NCI-H1694 treated with DMSO at 0.1 percent for 48 hours (cell line): ENCODE measurements around the gene TSPO2.

Source experiments
- DNase-seq: peaks from one replicate; lab custom pipeline; 2025; lab: John Stamatoyannopoulos, UW

TSPO2 gene

GRCh38 chr6:41051873-41052272 lies 9.6 kb downstream of the TSPO2 start:
- DNase-seq, result no peak

DNA sequence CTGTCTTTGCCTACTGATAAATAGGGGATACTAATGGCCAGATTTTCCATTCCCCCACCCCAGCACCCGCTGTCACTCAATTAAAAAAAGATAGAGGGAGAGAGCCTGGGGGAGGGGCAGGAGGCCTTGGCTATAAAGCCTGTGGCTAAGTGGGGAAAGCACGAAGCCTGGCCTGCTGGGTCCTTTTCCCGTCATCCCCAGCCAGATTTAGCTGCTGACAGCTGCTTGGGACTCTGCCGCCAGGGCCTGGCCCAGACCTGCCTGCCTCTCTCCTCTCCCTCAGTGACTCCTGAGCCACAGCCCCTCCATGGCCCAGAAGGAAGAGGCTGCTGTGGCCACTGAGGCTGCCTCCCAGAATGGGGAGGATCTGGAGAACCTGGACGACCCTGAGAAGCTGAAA lies 10.8 kb downstream of the TSPO2 start, which contains the start of gene APOBEC2:
Gene APOBEC2 (plus strand): TSS at position 162 of the 400 bp plus-strand sequence. CDS start 146 bp downstream, at position 308.
- DNase-seq, result peak; percentile 34

- DNase-seq, result no peak
Observed at GRCh38 chr6:41054511-41054910, 12.2 kb downstream of the TSPO2 start.

GRCh38 chr6:41055149-41055548 lies 12.9 kb downstream of the TSPO2 start:
- DNase-seq, result peak; percentile 30

- no peak for DNase-seq
Observed at GRCh38 chr6:41056768-41057490, 14.7 kb downstream of the TSPO2 start.

- no peak for DNase-seq
Observed at GRCh38 chr6:41058783-41059181, 16.5 kb downstream of the TSPO2 start.

DNA sequence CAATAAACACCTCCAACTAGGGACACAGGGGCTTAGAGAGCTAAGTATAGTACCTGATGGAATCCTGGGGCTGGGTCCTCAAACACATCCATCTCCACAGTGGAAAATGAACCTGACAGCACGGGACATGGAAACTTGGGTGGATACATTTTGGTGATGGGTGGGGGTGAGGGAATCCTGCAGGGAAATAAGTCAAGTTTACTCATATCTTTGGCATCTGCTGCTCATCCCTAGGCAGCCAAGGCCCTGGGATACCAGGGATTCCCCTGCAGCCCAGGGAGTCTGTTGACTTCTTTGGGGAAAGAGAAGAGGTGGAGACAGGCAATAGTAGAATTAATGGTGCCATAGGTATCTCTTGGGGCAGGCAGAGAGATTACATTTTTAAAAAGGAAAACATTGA lies 17.3 kb downstream of the TSPO2 start:
- DNase-seq, result no peak

DNA sequence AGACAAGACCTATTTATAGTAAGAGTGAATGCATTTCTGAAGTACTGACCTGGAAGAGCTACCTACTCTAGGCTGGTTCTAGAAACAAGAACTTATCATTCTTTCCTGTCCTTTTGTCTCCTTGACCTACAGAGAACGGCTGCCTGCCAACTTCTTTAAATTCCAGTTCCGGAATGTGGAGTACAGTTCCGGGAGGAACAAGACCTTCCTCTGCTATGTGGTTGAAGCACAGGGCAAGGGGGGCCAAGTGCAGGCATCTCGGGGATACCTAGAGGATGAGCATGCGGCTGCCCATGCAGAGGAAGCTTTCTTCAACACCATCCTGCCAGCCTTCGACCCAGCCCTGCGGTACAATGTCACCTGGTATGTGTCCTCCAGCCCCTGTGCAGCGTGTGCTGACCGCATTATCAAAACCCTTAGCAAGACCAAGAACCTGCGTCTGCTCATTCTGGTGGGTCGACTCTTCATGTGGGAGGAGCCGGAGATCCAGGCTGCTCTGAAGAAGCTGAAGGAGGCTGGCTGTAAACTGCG lies 19.0 kb downstream of the TSPO2 start:
- no peak for DNase-seq

- DNase-seq, result no peak
Observed at GRCh38 chr6:41062056-41062455, 19.8 kb downstream of the TSPO2 start.

DNA sequence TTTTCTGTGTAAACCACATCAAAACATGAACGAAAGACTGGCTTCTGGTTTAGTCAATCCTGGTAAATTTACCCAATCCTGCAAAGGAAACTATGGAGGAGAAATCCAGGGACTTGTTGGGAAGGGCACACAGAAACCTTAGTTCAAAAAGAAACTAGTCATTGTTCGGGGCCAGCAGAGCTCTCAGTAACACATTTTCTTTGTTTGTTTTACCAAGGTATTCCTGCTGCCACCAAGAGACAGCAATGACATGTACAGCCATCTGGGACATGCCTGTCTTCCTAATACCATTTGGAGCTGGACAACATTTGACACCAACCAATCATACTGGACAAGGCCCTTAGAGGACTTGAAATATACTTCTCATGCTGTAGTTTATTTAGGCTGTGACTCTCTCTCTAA lies 21.6 kb downstream of the TSPO2 start:
- no peak for DNase-seq

- DNase-seq, result no peak
Observed at GRCh38 chr6:41064841-41065240, 22.6 kb downstream of the TSPO2 start.

DNA sequence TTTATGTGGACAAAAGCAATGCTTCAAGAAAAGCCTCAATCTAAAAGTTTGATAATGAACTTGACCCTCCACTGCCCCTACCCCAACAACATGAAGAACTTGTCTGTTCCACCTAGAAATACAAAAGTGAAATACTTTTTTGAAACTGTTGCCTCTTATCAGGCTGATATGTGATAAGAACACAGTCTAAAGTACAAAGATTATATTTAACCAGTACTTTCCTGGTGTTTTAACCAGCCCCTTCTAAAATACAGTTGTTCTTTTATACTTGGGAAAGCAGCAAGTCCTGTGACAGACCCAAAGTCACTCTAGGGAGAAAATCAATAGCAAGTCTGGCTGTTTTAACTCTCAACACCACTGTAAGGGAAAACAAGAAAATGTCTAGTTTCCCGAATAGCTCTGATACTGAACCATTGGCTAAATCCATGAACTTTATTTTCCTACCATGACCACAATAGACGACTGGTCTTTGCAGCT lies 23.3 kb downstream of the TSPO2 start:
- DNase-seq, result no peak

- peak; percentile 67 for DNase-seq
Observed at GRCh38 chr6:41066867-41067304, 24.6 kb downstream of the TSPO2 start.

- peak; percentile 42 for DNase-seq
Observed at GRCh38 chr6:41071501-41071922, 29.2 kb downstream of the TSPO2 start.

DNA sequence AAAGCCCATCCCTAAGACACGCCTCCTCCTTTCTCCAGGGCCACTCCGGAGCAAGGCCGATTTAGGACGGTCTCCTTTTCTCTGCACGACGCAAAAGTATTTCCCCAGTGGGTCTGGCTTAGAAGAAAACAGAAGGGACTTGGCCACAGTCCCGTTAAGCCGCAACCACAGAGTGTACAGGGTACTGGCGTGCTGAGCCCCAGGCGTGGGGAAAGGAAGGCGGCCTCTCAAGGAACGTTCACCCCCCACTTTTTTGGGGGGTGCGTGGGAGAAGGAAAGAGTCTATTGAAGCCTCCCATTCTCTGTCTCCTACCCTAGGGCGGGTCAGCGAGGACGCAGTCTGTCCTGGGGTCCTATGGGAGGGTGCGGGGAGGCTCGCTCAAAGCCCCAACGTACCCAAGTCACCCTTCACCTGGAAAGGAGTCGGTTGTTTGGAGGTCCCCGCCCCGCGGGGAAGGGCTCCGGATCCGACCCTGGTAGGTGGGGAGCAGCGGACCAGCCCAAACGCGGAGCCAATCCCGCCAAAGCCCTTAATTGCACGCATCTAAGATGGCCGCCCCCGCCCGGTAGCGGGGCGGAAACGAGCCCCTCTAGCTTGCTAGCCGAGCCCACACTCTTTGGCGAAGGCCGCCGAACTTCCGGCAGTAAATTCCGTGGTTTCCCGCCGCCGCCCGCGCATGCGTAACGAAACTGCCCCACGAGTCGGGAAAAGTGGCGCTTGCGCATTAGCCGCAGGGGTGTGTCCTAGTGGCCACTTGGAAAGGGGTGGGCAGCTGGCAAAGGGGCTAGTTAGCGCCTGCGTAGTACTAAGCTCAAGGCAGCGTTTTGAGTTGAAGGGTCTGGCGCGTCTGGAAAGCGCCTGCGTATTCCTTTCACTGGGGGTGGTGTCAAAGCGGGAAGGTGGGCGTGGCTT lies 29.9 kb downstream of the TSPO2 start, which contains the start of gene OARD1:
Gene OARD1 (minus strand): TSS at position 434 of the 913 bp plus-strand sequence. CDS start 722 bp downstream, outside the sequence.
- peak; percentile 99 for DNase-seq

DNA sequence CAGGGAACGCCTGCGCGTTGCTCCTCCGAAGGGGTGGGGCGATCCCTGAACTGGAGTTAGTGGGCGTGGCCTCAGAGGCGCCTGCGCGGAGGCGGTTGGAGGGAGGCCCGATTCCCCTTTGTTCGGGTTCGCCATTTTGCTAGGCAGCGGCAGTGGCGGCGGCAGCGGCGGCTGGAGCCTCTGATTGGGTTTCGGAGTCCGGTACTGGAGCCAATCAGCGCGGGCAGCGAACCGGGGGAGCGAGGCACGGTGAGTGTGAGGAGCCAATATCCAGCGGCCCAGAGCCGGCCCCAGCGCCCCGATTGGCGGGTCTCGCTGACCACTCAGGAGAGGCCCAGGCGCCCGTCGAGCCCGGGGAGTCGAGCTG lies 30.6 kb downstream of the TSPO2 start, which contains the start of gene NFYA:
Gene NFYA (plus strand): TSS at position 139 of the 367 bp plus-strand sequence. CDS start 6,116 bp downstream, outside the sequence.
- peak; percentile 99 for DNase-seq

DNA sequence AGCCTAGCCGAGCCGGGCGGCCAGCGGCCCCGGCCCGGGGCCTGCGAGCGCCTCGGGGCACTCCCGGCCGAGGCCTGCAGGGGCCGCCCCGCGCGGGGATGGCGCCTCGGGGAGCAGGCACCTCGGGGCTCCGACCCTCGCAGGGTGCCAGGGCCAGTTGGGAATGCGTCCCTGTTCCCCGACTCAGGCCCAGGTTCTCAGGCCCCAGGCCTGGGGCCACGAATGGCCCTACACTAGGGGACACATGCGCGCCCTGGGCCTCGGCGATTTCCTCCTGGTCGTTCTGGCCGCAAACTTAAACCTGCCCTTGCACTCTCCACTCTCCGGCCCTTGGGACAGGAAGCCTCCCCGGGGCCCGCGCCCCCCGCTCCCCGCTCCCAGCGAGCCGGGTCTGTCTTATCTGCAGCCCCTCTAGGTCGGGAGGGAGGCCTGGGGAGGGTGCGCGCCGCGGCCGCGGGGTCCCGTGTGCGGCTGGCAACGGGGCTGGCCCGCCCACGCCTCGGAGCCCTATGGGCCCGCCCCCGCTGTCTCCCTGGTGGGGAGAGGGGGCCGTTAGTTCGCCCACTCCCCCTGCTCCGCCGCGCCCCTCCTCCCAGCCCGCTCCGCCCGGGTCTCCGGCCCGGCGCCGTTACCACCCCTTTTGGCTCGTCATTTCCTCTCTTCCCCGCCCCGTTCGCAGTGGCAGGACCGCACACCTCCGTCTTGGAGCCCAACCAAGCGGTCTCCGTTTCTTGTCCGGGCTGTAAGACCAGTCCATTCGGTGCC lies 31.1 kb downstream of the TSPO2 start:
- DNase-seq, result peak; percentile 53

DNA sequence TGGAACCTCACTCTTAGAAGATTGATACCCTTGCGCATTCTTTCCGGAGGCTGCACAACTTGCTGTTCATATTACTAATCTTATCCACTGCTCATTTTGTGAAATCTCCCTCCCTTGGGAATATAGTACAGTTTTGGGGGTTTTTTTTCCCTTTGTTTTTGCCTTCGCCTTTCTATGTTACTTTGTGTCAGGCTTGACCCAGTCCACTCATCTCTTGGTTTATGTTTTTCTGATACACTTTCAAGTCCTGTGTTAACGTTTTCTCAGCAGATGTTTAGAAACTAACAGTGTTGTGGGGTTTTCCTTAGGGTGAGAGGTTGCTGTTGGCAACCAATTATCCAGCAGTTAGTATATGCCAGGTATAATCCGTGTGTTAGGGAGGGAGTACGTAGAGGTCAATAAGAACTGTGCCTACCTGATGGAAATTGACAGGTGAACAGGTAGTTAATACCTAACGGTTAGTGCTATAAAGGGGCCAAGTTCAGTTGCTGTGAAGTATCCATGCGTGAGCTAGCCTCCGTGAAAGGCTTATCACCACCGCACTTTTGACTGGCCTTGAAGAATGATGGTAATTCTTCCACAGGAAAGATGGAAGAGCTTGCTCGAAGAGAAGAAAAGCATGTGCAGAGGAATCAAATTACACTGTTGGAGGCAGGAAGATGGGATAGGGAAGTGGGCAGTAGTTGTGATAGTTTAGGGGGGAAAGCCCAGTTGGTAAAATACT lies 31.9 kb downstream of the TSPO2 start:
- no peak for DNase-seq

DNA sequence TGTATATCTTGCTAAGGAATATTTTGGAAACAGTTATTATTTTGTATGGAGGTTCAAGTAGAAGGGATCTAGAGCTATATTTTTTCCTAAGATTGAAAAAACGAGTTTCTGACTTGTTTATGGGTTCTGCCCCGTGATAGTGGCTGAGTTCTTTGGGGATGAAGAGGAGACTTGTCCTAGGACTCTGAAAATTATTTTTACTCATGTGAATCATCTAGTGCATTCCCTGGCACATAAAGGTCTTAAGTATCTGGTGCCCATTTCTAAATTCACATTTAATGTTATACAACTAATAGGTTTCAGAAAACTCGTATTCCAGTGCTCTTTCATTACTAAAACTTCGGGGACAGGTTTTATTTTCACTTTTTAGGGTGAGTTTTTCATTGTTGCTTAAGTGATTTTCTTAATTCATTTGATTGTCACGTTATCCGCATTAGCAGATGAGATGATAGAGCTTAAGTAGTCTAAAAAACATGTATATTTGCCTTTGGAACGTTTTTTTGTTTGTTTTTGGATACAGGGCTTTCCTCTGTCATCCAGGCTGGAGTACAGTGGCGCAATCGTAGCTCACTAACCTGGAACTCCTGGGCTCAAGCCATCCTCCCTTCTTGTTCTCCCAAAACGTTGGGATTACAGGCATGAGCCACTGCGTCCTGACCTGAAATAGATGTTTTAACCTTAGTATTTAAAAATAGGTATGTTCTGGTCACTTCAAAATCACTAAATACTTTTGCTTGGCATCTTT lies 32.6 kb downstream of the TSPO2 start:
- DNase-seq, result no peak
